NAMALWA (cell line): Measurements from ENCODE around the gene ABCG2.
"Not testable (repeated sequence)": the region's sequence is repeated elsewhere in the genome, so short reads cannot be mapped to it uniquely, and the experiment has no call there.

ENCODE experiments used
- DNase-seq: peaks from one replicate; pipeline ENCODE4 v3.0.0-alpha.2; 2015; ENCODE audit warnings: low spot score

Gene ABCG2

DNA sequence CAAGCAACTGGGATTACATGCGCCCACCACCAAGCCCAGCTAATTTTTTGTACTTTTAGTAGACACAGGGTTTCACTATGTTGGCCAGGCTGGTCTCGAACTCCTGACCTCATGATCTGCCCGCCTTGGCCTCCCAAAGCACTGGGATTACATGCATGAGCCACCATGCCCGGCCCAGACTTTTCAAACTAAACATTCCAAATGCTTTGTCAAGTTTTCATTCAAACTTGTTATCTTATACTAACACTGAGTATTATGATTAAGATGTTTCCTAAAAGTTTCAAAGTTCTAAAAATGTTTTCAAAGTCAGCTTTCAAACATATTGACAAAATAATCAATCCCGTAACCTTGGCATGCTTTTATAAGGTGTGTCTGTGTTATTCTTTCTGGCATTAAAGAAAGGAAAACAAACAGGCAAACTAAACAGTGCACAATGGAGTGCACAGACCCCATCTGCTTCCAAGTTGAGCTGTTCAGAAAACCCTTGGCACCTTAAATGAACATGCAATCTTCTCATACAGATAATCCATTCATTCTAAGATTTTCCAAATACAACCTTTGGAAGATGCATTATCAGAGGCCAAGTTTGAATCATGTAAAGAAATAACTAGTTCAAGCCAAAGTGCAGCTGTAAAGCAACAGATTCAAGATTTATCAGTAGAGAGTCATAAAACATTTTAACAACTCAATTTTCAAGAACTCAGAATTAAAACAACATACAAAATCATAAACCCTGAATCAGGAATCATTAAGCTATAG is 49.1 kb downstream of the ABCG2 start:
- no peak for DNase-seq

DNA sequence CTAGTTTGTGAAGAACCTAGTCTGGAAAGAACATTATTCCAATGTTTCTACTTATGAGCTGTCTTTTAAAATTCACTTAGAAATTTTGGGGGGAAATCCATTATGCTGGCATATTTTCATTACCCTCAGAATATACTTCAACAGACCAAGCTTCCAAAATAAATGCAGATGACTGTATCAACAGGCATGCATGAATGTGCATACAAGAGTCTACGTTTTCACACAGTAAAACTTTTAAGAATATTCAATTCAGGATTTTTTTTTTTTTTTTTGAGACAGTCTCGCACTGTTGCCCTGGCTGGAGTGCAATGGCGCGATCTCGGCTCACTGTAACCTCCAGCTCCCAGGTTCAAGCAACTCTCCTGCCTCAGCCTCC is 49.7 kb downstream of the ABCG2 start:
- DNase-seq: no peak

DNA sequence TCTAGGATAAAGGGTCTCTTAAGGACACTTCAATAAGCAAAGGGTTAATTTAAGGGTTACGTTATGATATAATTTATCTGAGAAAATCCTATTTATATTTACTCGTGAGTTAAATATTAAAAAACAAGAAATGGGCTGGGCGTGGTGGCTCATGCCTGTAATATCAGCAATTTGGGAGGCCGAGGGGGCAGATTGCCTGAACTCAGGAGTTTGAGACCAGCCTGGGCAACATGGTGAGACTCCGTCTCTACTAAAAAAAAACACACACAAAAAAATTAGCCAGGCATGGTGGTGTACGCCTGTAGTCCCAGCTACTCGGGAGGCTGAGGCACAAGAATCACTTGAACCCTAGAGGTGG is 50.4 kb downstream of the ABCG2 start:
- not testable (repeated sequence) for DNase-seq

DNA sequence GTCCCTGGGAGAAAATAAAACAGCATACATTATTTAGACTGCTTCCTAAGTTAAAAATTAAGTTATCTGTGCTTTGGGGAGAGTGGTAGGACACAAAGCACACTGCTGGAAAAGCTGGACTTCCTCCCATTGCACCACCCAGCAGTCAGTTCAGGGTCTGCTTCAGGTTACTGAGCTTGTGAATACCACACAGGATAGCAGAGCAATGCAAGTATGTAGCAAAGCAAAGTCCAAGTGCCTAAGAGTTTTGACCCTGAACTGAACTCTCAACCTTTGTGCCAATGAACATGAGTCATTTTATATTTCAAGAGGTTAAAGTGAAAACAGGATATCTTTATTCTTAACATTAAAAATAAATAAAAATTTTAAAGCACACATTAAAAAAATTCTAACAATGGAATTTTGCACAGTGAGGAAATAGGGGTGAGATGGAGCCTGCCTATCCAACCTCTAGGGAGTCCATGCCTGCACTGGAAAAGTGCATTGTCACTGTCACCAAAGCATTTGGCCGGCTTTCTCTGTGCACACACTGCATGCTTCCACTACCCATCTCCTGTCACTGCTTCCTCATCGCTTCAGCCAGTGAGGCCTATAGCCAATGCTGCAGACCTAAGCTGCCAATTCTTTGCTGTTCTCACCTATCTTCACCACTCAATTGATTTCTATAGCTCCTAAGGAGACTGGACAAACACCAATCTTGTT is 50.9 kb downstream of the ABCG2 start:
- DNase-seq: no peak

DNA sequence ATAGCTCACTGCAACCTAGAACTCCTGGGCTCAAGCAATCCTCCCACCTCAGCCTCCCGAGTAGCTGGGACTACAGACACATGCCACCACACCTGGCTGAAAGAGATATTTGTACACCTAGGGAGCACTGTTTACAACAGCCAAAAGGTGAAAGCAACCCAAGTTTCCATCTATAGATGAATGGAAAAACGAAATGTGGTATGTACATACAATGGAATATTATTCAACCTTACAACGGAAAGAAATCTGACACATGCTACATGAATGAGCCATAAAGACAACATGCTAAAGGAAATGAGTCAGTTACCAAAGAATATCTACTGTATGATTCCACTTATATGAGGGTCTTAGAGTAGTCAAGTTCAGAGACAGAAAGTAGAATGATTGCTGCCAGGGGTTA is 52.2 kb downstream of the ABCG2 start:
- no peak for DNase-seq

DNA sequence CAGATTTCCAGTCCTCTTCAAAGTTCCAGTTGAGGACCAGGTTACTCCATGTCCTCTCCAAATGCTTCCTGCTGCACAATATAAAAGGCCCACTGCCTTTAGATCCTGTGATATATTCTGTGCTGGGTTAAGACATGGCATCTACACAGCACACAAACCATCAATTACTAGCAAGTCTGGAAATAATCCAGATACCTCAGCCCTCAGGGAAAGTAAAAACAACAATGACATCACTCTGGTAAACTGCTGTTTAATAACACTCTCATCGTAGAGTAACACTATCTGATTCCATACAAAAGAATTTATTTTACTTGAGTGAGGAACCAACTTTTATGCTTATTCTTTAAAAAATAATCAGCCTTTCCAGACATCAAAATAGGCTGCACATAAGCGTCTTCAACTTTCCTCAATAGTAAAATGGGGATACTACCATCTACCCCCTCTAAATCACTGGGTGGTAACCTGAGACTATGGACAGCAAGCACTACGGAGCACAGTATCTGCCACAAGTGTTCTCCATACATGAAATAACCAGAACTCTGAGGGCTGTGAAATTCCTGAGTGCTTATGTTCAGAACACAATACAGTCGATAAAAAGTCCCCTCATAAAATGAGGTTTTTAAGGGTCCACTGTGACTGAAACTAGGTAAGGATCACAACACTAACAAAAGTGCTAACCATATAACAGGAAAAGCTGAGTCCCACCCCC is 53.4 kb downstream of the ABCG2 start:
- no peak for DNase-seq

DNA sequence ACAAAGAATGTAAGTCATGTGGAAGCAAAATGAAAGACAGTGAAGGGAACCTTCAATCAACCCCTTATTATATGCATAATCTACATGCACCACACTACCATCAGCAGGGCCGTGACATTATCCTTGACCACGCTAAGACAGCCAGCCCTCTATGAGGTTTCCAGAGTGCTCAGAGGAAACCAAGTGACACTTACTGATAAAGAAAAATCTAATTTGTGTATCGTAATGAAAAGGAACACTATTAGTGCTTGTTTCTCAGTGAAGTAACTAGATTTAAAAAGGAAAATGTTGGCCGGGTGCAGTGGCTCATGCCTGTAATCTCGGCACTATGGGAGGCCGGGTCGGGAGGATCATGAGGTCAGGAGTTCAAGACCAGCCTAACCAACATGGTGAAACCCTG is 56.4 kb downstream of the ABCG2 start:
- DNase-seq: no peak

DNA sequence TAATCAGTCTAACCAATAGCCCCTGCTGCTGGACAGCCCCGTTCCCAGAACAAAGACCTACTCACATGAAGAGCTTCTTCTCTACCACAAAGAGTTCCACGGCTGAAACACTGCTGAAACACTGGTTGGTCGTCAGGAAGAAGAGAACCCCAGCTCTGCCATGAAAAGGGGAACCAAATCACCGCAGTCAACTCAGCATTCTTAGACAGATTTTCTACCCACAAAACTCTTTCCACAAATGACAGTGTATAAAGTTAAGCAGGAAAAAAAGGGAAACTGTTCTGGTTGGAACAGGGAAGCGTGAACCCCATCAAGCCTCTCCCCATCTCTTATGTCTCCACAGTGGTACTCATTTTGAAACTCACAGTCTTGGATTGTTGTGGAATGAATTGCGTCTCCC is 57.3 kb downstream of the ABCG2 start:
- no peak for DNase-seq

DNA sequence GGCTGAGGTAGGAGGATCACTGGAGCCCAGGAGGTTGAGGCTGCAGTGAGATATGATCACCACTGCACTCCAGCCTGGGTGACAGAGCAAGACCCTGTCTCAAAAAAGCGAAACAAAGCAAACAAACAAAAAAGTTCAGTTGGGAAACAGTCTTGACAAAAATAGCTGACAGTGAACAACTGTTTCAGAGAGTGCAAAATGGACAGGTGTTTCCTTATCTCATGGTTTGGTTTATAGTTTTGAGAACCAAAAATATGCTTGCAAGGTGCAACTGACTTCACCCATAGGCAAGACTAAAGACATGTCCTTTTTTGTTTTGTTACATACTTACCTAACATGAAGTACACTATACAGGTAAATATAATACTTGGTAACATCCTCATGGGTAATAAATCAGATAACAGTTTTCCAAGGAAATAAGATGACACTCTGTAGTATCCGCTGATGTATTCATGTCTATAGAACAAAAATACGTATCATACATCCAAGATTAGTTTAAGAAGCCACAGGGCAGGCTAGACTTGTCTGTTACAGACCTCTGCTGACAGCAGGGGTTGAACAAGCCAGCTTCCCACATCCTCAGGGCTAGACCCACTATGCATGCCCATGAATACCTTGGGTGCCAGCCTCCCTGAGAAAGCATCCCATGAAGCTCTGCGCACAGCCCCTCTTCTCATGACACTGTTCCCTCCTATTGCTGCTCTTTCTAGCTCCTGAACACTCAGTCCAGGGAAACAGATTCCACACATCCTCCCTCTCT is 59.3 kb downstream of the ABCG2 start:
- DNase-seq: no peak

DNA sequence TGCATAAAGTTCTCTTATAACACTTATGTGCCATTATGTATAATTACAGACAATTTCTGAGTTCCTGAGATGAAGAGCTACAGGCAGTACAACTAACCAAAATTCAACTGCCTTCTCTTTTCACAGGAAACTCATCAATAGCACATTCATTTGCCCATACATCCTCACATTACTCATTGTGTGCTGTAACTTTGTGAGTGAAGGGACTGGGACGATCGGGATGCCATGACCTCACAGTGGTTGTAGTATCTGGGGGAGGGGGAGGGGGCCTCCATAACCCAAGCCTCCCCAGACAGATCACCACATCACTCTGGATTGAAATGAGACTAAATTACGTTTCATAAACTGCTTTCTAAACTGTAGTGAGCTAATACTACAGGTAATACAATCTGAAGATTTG is 60.7 kb downstream of the ABCG2 start:
- no peak for DNase-seq

DNA sequence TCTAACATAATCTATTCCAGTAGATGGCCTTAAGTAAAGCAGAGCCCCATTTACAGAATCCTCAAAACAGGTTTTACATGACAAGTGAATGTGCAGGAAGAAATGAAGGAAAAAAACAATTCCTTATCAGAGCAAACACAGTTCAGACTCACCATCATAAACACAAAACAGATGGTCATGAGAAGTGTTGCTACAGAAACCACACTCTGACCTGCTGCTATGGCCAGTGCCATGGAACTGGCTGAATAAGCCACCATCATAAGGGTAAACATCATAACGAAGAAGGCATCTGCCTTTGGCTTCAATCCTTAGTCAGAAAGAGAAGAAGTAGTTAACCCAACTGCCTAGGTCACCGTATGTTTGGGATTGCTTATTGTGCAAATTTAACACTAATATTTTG is 61.1 kb downstream of the ABCG2 start:
- DNase-seq: no peak

DNA sequence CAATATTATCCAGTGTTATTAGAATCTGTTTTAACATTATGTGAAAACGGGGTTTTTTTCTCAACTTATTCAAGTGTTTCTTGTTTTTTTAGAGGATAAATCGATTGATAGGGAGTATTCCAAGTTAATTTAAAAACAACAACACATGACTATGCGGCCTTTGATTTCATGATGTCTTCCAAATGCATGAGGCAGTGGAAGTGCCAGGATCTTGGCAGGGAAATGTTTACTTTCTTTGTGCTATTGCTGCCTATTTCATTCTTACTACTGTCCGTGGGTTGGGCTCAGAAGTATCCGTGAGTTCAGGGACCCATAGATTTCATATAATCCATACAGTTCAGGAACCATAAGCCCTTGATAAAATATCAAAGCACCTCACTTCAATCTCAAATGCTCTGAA is 64.6 kb downstream of the ABCG2 start:
- DNase-seq: no peak

DNA sequence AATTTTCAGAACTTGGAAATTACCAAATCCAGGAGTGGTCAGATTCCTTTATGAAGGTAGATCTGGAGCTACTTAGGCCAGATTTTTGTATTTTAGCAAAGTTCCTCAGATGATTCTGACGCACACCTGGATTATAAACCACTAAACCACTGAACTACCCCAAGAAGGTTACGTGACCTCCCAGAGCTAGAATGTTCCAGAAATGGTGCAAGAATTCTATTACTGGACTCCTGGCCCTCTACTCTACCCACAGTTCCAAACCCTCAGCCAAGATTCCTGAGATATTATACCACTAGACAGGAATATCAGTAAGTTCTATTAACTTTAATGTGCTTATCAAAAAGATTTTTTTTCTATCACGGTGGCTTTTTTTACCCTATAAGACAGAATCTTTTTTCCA is 67.1 kb downstream of the ABCG2 start:
- no peak for DNase-seq

DNA sequence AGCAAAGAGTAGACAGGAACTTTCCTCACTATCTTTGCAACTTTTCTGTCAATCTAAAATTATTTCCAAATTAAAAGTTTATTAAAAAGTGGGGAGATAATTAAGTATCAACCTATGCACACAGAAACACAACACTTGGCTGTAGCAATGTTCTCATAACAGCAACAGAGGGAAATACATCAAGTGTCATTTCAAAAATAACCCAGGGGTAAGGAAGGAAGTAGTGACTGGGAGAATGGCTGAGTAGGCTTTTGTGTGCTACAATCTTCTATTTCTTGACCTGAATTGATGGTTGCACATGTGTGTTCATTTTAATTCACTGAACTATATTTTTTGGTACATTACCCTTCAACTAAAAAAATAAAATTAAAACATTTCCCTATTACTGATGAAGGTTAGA is 67.5 kb downstream of the ABCG2 start:
- DNase-seq: no peak

DNA sequence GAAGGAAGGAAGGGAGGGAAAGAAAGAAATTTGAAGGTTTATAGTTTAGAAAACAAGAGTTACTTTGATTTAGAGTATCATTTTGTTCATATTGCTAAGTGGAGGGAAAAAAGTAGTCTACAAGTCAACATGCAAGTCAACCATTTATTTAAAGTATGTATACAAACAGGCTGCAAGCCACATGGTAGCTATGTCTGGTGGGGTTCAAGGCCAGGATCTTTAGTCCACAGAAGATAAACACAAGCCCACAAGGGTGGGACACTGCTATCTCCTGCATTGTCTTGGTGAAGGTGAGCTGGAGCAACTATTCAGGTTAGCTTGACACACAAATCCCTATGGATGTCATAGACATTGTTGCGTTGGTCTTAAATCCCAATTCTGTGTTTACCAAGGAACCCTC is 71.4 kb downstream of the ABCG2 start:
- DNase-seq: no peak

DNA sequence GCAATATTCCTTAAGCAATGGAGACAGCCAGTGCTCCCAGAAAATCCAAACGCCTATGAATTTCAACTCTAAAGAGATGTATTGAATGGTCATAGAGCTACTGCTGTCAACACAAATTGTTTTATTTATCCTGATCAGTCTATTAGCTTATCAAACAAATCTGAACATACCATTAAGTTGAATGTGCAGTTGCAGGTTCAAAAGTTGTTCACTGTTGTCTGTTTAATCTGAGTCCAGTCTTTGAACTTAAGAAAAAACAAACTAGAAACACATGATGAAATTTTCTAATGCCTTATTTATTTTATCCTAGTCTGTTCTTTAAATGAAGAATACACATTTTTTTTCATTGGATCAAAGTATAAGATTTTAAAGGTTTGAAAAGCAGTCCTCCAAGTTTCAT is 77.8 kb downstream of the ABCG2 start:
- DNase-seq: no peak

DNA sequence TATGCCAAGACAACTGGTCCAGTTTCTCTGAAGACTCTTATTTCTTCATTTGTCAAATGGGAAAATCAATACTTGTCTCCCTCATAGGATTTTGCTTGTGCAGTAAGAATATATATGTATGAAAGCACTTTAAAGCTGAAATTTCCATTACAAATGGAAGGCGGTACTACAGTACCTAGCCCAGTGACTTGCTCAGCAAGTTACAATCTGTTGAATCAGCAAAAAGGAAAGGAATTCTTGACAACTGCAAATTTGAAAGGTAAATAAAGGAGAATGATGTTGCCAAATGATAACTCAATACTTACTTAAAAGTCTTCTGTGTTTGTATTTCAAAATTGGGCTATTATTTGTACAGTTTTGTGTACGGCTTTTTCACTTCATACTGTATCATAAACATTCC is 79.9 kb downstream of the ABCG2 start:
- DNase-seq: no peak

DNA sequence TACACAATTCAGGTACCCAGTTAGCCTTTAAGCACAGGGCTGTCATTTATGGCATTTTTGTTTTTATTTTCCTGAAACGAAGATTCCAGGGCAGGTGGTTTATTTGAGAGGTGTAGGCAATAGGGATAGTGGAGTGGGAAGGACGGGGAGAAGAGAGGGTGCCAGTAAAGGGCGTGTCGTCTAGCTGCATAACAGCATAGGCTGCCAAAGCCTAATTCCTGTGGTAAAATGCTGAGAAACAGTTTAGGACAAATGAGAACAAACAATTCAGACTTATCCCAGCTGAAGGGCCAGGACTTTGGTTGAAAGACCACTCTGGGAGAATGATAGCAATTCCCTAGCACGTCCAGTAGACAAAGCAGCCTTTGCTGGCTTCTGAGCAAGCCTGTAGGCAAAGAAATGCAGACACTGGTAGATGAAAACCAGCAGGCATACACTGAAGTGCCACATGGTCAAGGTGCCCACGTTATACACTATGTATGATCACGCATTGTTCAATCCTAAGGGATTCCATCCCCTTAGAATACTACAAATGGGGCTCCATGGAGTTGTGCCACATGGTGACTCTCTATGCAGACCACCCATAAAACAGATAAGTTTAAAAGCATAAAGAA is 80.4 kb downstream of the ABCG2 start:
- no peak for DNase-seq

DNA sequence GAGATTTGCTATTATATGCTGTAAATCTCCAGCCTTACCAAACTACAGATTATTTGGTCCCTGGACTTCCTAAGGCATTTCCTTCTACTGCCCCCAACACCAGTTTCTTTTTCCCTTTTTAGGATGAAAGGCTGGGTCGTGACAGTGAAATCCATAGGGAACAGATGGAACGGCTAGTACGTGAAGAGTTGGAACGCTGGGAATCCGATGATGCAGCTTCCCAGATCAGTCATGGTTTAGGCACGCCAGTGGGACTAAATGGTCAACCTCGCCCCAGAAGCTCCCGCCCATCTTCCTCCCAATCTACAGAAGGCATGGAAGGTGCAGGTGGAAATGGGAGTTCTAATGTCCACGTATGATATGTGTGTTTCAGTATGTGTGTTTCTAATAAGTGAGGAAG is 83.1 kb downstream of the ABCG2 start:
- DNase-seq: no peak

DNA sequence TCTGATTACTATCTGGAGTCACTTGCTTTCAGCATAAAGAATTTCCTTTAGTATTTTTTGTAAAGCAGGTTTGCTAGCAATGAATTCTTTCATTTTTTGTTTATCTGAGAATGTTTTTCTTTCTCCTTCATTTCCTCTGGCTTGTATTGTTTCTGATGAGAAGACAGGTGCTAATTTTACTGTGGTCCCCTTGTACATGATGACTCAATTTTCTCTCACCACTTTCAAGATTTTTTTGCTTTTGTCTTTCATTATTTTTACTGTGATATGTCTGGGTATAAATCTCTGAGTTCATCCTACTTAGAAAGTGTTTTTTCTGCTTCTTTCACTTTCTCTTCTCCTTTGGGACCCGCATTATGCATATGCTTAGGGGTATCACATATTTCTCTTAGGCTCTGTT is 88.4 kb downstream of the ABCG2 start:
- DNase-seq: no peak

DNA sequence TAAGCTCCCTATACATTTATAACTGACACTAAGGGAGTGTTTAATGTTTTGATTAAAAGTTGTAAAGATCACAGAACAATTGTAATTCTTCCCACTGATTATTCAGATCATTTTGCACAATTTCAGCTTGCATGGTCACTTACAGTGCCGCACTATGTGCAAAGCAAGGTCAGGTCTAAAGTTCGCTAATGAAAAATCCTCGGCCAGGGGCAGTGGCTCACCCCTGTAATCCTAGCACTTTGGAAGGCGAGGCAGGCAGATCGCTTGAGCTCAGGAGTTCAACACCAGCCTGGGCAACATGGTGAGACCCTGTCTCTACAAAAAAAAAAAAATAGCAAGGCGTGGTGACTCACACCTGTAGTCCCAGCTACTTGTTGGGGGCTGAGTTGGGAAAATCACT is 94.0 kb downstream of the ABCG2 start:
- no peak for DNase-seq

DNA sequence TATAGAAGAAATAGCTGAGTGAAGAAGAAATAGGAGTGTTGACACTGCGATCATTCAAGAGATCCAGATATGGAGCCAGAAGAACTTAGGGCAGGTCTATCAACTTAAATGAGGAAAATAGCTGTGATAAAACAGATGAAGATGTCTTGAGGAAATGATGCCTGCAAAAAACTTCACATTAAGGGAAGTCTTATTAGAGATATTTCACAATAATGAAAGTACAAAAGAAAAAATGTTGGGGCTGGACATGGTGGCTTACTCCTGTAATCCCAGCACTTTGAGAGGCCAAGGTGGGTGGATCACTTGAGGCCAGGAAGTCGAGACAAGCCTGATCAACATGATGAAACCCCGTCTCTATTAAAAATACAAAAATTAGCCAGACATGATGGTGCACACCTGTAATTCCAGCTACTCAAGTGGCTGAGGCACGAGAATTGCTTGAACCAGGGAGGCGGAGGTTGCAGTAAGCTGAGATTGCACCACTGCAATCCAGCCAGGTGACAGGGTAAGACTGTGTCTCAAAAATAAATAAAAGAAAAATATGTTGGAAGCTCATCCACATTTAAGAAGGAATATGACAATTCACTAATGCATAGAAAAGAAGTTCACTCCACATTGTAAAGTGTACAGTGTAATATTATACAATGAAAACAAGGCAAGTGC is 94.7 kb downstream of the ABCG2 start:
- DNase-seq: no peak
